Activated CD4-positive, alpha-beta T cell treated with anti-CD3 and anti-CD28 coated beads, Interleukin-2, amount 50 U/mL, for 48 hours (primary cell): ENCODE data around the gene DLG1.

Experiments
- DNase-seq, 2 experiments: peaks; one replicate each; pipeline ENCODE4 v3.0.0-alpha.2; 2020

DLG1 gene

GRCh38 chr3:197025736-197026480, 272.5 kb downstream of the DLG1 start:
- no peak for DNase-seq

- DNase-seq, result no peak
Observed at GRCh38 chr3:197024881-197025735, 273.3 kb downstream of the DLG1 start.

GRCh38 chr3:197023998-197024651, 274.3 kb downstream of the DLG1 start:
- DNase-seq, result no peak

- no peak for DNase-seq
Observed at GRCh38 chr3:197023241-197023997, 275.0 kb downstream of the DLG1 start.

- no peak for DNase-seq
Observed at GRCh38 chr3:197022405-197023231, 275.8 kb downstream of the DLG1 start.

GRCh38 chr3:197021729-197022404, 276.5 kb downstream of the DLG1 start:
- no peak for DNase-seq

- DNase-seq, result no peak
Observed at GRCh38 chr3:197021231-197021630, 277.2 kb downstream of the DLG1 start.

GRCh38 chr3:197019535-197019934, 278.9 kb downstream of the DLG1 start:
- no peak for DNase-seq

GRCh38 chr3:197019021-197019420, 279.4 kb downstream of the DLG1 start:
- no peak for DNase-seq

- no peak for DNase-seq
Observed at GRCh38 chr3:197017003-197017402, 281.4 kb downstream of the DLG1 start.

- DNase-seq, result no peak
Observed at GRCh38 chr3:197015790-197016736, 282.3 kb downstream of the DLG1 start.

GRCh38 chr3:197014942-197015575, 283.4 kb downstream of the DLG1 start:
- no peak for DNase-seq

GRCh38 chr3:197014024-197014423, 284.4 kb downstream of the DLG1 start:
- no peak for DNase-seq

- no peak for DNase-seq
Observed at GRCh38 chr3:197012540-197012883, 285.9 kb downstream of the DLG1 start.

GRCh38 chr3:197011780-197012539, 286.5 kb downstream of the DLG1 start:
- no peak for DNase-seq

GRCh38 chr3:197010556-197011351, 287.7 kb downstream of the DLG1 start:
- no peak for DNase-seq

GRCh38 chr3:197009532-197010019, 288.8 kb downstream of the DLG1 start:
- no peak for DNase-seq
